NCI-H446 (cell line): ENCODE data around the gene URI1.
"Not testable (repeated sequence)": the region's sequence is repeated elsewhere in the genome, so short reads cannot be mapped to it uniquely, and the experiment has no call there.

ENCODE experiments used
- DNase-seq, 2 experiments: peaks; one replicate each; lab custom pipeline; 2025; lab: John Stamatoyannopoulos, UW

URI1 gene

DNA sequence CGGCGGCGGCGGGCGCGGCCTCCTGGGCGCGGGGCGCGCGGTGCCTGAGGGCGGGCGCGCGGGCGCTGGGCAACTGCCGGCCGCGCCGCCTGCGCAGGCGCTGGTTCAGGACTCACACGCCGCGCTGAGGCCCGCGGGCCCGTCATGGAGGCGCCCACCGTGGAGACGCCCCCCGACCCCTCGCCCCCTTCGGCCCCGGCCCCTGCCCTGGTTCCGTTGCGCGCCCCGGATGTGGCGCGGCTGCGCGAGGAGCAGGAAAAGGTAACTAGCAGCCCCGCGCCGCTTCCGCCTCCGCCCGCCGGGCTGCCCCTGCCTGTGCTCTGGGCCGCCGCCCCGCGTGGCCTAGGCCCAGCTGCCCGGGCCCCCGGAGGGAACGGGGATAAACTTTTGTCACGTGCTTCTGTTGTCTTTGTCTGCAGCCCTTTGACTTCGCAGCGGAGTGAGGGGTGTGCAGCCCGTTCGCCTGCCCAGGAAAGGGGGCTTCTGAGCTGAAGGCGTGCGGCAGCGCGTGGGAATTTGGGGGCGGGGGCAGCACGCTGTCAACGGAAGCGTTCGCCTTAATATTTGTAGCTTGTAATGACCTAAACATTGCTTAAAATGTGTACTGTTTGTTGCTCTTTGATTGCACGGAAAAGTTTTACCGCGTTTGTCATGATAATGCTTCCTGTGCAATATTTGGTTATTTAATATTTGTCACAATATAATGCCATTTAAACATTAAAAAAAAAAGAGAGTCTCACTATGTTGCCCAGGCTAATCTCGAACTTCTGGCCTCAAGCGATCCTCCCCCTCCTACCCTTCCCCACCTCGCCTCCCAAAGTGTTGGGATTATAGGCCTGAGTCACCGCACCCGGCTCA is 594 bp downstream of the URI1 start:
- peak; percentile 69 to 75 for DNase-seq

DNA sequence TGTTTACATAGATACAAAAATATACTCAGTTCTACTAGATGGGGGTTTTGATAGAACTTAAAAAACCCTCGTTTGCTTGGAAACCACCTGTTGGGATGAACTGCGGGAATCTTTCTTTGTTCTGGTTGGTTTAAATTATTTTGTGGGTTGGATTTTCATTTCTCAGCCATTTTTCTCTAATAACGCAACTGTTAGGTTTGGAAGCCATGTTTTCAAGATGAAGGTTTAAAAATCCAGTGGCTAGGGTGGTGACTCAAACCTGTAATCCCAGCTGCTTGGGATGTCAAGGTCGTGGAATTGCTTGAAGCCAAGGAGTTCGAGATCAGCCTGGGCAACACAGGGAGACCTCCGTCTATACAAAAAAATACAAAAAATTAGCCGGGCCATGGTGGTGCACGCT is 1.6 kb downstream of the URI1 start:
- no peak for DNase-seq

DNA sequence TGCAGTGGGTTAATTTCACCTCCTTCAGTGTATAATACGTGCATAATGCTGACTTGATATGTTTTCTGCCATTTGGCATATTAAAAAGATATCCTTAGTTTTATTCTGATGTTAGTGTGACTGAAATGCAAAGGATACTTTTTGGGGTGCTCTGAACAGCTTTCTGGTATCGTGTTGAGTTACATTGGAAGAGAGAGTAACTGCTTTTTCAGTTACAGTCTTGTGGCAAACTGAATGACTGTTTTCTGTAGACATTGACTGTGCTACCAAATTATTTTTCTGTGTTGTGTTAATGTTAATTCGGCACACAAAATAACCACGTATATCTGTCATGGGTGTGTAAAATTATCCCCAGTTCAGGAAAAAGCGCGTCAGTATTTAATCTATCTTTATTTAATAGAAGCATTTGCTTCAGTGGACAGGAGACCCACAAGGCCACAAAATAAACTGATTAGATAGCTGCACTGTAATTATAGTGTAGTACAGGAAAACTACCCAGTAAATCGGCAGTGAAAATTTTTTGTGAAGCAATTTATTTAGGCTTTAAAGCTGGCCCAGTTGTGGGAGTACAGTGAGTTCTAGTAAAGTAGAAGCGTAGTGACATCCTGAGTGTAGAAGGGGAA is 2.5 kb downstream of the URI1 start:
- no peak for DNase-seq

DNA sequence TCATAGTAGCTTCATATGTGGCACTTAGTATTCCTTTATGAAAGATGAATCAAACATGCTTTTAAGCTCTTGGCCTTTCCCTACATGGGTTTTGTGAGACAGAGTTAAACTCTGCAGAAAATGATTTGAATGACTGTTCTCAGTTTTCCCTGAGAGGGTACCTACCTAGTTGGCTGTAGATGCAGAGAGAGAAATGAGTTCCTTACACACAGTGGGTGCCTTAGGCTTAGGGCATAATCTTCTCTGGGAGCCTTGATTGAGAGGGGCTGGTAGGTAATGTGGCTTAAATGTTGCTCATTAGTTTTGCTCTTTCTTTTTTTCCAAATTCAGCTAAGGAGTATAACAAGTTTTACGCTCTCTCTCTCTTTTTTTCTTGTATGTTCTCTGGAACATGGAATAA is 3.0 kb downstream of the URI1 start:
- no peak for DNase-seq

DNA sequence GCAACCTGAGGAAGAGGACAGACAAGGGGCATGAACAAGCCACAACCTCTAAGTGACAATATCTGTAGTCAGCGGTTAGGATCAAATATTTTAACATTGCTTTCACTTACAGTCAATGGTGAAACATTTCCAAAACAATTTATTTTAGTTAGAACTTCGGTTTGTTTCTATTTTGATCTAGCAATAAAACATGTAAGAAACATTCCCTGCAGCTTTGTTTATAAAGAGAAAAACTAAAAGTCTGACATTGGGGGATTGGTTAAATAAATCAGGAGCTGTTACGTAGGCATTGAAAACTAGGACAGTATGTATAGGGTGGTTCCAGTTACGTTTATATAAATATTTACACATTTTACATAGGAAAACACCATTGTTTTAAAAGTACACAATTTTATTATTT is 3.4 kb downstream of the URI1 start:
- DNase-seq = no peak

DNA sequence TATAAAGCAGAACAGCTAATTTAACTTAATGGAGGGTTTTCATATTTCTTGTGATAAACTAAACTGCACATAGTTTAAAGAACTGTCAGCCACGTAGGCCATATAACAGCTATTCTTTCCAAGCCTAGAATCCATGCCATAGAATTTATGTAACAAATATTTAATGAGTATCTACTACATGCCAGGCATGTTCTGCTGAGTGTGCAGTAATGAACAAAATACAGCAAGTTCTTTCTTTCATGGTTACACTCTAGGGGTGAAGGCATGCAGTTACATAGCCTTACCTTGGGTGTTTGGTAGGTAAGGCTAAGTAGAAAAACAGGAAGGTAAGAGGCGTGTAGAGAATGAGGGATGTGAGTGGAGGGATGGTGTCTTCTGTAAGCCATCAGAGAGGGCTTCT is 4.6 kb downstream of the URI1 start:
- no peak for DNase-seq

DNA sequence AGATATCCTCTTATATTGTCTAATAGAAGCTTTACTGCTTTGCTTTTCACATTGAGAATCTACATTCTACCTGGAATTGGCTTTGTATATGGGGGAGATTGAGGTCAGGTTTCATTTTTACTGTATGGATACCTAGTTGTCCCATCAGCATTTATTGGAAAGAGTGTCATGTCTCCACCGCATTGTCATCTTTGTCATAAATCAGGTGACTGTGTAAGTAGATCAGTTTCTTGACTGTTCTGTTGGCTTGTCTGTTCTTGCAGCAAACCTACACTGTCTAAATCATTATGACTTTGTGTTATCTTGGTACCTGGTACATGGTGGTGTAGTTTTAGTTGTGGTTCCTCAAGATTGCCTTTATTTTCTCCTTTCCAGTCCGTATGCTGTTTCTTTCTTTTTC is 5.8 kb downstream of the URI1 start:
- no peak for DNase-seq

DNA sequence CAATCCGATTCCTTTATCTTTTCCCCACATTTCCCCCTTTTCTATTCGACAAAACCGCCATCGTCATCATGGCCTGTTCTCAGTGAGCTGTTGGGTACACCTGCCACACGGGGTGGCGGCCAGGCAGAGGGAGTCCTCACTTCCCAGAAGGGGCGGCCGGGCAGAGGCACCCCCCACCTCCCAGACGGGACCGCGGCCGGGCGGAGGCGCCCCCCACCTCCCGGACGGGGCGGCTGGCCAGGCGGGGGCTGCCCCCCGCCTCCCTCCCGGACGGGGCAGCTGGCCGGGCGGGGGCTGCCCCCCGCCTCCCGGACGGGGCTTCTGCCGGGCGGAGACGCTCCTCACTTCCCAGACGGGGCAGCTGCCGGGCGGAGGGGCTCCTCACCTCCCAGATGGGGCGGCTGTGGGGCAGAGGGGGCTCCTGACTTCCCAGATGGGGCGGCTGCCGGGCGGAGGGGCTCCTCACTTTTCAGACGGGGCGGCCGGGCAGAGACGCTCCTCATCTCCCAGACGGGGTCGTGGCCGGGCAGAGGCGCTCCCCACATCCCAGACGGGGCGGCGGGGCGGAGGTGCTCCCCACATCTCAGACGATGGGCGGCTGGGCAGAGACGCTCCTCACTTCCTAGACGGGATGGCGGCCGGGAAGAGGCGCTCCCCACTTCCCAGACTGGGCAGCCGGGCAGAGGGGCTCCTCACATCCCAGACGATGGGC is 6.9 kb downstream of the URI1 start:
- not testable (repeated sequence) for DNase-seq

DNA sequence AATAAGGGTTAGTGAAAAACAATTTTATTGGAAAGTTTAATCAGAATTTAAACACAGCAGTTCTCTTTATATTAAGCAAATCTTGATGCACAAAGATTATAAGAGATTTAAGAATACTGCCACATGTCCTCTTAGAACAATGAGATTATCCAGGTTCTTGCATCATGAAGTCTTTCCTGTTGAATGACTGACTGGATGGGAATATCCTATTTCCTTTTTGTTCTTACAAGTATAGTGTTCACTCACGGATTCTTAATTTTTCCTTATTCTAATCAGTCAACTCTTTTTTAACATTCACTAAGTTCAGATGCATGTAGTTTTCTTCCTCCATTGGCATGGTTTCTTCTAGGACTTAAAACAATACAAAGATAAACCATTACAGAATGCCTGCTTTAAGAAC is 10.1 kb downstream of the URI1 start:
- DNase-seq = no peak

DNA sequence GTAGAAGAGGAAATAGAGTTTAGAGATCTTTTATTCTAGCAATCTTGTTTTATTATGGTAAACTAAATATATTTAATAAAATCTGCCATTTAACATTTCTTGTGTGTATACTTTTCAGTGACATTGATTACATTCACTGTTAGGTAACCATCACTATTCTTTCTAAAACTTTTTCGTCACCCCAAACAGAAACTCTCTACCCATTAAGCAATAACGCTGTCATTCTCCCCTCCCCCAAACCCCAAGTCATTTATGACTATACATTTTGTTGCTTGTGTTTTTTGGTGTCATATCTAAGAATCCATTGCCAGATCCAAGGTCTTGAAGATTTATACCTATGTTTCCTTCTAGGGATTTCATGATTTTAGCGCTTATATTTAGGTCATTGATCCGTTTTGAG is 10.6 kb downstream of the URI1 start:
- no peak for DNase-seq

DNA sequence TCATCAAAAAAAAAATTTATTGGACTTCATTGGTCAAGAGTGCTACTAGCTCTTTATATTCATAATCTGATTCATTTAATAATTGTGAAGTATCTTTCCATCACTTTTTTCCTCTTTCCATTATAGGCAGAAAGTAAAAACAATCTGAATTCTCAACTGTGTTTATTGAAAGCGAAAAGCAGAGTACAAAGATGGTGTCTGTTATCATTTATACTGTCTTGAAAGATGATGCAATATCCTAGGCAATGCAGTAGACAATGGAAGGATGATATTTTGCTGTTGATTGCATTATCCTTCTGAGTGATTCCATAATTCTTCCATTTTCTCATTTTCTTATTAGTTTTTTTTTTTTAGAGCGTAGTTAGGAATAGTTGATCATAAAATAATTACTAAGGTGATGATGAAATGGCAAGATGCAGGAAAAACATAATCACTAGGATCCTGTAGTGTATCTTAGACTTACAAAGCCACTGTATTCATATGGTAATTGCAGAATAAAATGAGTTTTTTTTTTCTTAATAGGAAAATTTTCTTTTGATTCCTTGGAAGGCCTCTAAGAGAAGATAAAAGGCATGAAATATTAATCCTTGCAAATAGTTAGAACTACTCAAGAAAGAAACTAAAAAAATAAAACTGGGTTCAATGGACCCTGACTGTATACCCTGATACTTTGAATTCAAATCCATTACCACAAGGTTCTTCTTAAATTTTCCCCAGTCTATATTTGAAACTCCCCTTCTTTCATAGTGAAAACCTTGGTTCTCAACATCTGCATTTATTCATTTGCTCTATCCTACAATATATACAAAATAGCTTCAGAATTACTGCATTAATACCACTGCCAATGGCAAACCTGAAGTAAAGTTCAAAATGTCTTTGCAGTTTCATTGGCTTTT is 11.6 kb downstream of the URI1 start:
- no peak for DNase-seq

DNA sequence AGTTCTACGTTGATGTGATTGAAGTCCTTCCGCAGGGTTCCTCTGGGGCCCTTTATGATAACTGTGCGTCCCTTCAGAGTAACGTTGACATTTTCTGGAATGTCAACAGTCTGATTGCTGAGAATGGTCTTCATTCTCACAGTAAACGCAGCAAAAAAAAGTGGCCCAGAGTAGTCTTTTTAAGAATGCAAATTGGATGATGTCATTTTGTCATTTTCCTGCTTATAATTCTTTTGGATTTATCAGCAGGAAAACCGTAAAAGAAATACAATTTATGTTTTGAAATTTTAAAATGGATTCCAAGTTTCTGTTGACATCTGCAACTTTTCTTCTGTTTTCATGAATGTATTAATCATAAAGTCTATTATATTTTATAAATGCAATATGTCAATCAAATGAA is 14.8 kb downstream of the URI1 start:
- no peak for DNase-seq

DNA sequence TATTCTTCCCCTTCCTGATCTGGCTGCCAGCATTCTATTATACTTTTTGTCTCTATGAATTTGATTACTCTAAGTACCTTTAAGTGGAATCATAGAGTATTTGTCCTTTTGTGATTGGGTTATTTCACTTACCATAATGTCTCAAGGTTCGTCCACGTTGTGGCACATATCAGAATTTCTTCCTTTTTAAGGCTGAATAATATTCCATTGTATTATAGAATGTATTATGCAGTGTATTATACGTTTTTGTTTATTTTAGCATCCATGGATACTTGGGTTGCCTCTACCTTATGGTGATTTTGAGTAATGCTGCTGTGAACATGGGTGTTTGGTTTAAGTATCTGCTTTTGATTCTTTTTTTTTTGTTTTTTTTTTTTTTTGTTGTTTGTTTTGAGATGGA is 19.3 kb downstream of the URI1 start:
- no peak for DNase-seq

DNA sequence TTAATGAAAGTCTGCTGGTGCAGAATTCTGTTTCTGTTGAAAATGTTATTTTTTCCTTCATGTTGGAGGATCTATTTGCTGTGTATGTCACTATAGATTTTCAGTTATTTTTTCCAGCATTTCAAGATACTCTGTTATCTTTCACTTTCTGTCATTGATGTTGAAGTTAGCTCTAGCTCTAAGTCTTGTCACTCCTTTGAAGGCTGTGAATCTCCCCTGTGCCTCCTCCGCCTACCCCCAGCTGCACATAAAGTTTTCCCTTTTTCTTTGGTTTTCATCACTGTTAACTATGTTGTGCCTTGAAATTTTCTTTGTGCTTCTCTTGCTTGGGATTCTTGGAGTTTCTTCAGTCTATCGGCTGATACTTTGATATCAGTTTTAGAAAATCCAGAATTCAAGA is 20.8 kb downstream of the URI1 start:
- no peak for DNase-seq

DNA sequence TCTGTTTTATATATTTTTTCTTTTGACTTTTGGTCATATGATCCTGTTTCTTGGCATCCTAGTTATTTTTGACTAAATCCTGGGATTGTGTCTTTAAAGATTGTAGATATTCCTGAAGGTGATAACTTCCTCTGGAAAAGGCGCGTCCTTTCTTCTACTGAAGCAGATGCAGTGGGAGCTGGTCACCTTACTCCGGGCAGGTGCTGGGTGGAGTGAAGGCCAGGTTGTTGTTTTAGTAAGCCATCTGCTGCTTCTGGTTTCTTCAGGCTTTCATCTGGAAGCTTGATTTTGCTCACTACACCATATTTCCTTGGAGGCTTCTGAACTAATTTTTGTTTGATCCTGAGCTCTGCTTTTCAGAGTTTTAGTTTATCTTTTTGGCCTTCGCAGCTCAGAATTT is 21.5 kb downstream of the URI1 start:
- DNase-seq = no peak

DNA sequence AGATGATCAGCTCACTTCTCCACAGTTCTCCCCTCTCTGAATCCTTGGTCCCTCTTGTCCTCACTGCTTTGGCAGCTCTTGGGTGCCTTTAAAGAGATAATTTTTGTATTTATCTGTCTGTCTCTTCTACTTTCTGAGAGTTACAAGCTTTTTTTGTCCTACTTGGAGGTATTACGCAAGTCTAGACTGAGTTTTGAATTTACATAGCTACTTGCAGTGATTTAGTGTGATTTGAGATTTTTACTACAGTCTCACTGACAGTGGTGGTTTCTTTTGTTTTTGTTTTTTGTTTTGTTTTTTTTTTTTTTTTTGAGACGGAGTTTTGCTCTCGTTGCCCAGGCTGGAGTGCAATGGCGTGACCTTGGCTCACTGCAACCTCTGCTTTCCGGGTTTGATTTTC is 22.1 kb downstream of the URI1 start:
- no peak for DNase-seq

DNA sequence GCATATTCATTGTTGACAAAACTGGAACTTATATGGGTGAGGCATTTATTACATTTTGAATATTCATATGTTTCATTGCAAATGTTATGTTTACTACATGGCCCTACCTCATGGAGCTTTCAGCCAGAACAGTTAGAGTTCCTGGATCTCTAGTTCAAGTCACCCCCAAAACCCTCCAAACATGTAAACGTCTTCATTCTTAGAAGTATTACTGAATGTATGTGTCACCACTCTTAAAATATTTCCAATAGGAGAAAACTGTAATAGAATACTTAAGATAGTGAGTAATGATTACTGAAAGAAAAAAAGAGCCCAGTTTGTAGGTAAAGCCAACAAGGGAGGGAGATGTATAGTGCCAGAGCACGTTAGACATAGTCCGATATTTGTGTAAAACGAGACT is 23.5 kb downstream of the URI1 start:
- no peak for DNase-seq

DNA sequence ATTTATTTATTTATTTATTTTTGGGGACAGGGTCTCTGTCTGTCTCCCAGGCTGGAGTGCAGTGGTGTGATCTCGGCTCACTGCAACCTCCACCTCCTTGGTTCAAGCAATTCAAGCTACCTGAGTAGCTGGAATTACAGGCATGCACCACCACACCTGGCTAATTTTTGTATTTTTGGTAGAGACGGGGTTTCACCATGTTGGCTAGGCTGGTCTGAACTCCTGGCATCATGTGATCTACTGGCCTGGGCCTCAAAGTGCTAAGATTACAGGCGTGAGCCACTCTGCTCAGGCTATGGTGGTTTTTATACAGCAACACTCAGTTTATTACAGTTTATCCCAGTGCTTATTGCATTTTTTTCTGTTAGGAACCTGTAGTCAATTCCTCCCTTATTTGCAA is 24.1 kb downstream of the URI1 start:
- DNase-seq = not testable (repeated sequence)

DNA sequence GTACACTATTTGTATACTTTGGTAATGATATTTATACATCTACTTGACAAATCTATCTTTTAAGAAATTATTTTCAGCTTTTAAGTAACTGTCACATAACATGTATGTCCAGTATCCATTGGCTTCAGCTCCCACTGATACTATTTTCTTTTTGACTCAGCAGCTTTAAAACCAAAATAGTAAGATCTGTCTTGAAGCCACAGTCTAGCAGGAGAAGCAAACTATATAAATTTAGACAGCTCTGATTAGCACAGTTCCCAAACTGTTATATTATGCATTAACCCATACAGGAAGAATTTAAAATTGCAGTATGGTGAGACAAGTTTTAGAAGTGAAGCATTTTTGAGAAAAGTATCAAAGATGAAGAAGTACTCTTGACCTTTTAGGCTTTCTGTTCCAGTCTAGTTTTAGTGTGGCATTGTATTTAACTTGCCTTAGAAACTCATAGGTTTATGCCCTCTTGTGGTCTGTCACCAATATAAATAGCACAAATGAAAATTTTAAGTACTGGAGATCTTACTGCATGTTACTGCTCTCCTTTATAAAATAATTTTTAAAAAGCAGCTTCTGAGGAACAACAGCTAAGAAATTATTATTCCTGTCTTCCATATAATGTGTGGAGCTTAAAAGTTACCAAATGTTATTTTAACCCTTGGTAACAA is 24.7 kb downstream of the URI1 start:
- DNase-seq = no peak

DNA sequence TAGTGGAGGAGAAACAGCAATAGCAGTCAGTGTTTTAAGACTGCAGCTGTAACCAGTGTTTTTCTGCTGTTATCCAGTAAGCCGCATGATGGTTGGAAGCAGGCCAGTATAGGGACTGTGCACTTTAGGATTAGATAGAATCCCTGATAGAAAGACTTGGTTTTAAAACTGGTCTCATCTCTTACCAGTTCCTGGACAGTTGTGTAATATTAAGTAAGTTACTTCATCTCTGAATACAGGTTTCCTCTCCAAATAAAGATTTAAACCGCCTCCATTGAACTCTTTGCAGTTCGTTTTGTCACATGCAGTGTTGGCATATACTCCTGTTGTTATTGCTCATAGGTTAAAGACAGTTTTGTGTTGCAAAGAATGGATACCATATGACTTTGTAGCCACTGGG is 25.6 kb downstream of the URI1 start:
- DNase-seq = no peak

DNA sequence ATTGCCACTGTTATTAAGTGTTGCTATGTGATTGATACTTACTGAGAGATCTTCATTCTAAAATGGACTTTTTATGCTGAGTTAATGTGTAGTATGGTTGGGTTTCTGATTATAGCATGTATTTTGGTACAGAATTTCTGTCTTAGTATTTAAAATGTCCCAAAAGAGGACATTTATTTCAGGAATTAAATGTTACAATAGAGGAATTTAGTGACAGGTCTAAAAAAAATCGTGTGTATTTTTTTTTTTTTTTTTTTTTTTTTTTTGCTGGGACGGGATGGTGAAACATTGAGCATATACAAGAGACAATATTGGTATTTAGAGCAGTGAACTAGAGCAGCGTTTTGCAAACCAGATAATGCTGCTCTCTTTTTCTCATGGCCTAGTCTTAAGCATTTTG is 27.9 kb downstream of the URI1 start:
- no peak for DNase-seq

DNA sequence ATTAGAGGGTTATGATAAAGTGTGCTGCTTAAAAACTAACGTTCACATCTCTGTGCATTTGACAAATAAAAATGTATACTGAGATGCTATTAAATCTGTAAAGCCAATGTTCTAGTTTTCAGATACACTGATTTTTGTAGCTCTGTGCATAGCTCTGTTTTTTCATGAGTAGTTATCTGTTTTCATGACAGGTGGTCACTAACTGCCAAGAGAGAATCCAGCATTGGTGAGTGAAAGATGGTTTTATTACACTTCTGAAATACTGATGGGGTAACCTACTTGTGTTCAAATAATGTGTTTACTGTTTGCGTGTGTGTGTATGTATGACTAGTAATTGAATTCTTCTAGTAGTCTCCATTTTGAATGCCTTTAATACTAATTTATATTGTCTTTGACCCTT is 29.0 kb downstream of the URI1 start:
- no peak for DNase-seq
